Fibroblast of lung (primary cell): ENCODE measurements around the gene GNB2.
"Not testable (repeated sequence)": the region's sequence is repeated elsewhere in the genome, so short reads cannot be mapped to it uniquely, and the experiment has no call there.

Experiments
- EZH2 ChIP-seq: IDR thresholded peaks from 2 replicates; pipeline ENCODE4 v1.5.1; 2012; ENCODE audit warnings: low read length, control low read depth, mild to moderate bottlenecking; ENCODE audit errors: missing control alignments
- TF ChIP-seq, protein P1 (sequence below), 2 donors: IDR thresholded peaks in 1 of 2; conservative IDR thresholded peaks in 1 of 2; 1 replicate in 1 of 2; 2 replicates in 1 of 2; pipeline ENCODE4 v1.5.1; 2011 to 2012; ENCODE audit warnings: low read length in 2 of 2, control low read depth in 1 of 2, inconsistent platforms in 1 of 2, low read depth in 1 of 2, mild to moderate bottlenecking in 1 of 2

DNA sequence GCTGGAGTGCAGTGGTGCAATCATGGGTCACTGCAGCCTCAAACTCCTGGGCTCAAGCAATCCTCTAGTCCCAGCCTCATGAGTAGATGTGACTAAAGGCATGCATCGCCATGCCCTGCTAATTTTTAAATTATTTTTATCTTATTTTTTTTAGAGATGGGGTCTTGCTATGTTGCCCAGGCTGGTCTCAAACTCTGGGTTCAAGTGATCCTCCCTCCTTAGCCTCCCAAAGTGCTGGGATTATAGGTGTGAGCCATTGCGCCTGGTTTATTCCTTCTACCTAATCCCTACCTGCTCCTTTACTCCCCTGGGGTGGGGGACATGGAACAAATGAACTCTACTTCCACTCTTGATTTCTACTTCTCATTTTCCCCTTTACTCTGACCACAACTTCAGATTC, 50.8 kb downstream of the GNB2 start:
- TF ChIP-seq, protein P1, sequence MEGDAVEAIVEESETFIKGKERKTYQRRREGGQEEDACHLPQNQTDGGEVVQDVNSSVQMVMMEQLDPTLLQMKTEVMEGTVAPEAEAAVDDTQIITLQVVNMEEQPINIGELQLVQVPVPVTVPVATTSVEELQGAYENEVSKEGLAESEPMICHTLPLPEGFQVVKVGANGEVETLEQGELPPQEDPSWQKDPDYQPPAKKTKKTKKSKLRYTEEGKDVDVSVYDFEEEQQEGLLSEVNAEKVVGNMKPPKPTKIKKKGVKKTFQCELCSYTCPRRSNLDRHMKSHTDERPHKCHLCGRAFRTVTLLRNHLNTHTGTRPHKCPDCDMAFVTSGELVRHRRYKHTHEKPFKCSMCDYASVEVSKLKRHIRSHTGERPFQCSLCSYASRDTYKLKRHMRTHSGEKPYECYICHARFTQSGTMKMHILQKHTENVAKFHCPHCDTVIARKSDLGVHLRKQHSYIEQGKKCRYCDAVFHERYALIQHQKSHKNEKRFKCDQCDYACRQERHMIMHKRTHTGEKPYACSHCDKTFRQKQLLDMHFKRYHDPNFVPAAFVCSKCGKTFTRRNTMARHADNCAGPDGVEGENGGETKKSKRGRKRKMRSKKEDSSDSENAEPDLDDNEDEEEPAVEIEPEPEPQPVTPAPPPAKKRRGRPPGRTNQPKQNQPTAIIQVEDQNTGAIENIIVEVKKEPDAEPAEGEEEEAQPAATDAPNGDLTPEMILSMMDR (conservative IDR thresholded peaks at IDR 0.05 in 1 of 2, IDR thresholded peaks at IDR 0.05 in 1 of 2; ENCODE audit: low read depth in 1 of 2, low read length in 2 of 2) = not testable (repeated sequence)
- not testable (repeated sequence) for TF ChIP-seq EZH2
